ENCODE results near the gene KAZN.

Gene KAZN

GRCh38 chr1:15016001-15016400 lies 417.5 kb downstream of the KAZN start:
- in situ Hi-C loops (cut with MboI; ENCODE audit: low sequenced_read_pairs, unreplicated experiment) = no loop called here
- TF ChIP-seq, protein P1, sequence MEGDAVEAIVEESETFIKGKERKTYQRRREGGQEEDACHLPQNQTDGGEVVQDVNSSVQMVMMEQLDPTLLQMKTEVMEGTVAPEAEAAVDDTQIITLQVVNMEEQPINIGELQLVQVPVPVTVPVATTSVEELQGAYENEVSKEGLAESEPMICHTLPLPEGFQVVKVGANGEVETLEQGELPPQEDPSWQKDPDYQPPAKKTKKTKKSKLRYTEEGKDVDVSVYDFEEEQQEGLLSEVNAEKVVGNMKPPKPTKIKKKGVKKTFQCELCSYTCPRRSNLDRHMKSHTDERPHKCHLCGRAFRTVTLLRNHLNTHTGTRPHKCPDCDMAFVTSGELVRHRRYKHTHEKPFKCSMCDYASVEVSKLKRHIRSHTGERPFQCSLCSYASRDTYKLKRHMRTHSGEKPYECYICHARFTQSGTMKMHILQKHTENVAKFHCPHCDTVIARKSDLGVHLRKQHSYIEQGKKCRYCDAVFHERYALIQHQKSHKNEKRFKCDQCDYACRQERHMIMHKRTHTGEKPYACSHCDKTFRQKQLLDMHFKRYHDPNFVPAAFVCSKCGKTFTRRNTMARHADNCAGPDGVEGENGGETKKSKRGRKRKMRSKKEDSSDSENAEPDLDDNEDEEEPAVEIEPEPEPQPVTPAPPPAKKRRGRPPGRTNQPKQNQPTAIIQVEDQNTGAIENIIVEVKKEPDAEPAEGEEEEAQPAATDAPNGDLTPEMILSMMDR (IDR thresholded peaks at IDR 0.05; ENCODE audit: borderline replicate concordance, control extremely low read depth, extremely low read depth, insufficient read depth, missing control alignments) = no peak
- no peak for DNase-seq (ENCODE audit: low spot score)

GRCh38 chr1:15016526-15016925 lies 418.0 kb downstream of the KAZN start:
- TF ChIP-seq, protein P1 (IDR thresholded peaks at IDR 0.05; ENCODE audit: borderline replicate concordance, control extremely low read depth, extremely low read depth, insufficient read depth, missing control alignments) = no peak
- DNase-seq (ENCODE audit: low spot score) = no peak
- in situ Hi-C loops (cut with MboI; ENCODE audit: low sequenced_read_pairs, unreplicated experiment) = no loop called here

GRCh38 chr1:15017120-15017519 lies 418.6 kb downstream of the KAZN start:
- in situ Hi-C loops (cut with MboI; ENCODE audit: low sequenced_read_pairs, unreplicated experiment) = no loop called here
- TF ChIP-seq, protein P1 (IDR thresholded peaks at IDR 0.05; ENCODE audit: borderline replicate concordance, control extremely low read depth, extremely low read depth, insufficient read depth, missing control alignments) = no peak
- no peak for DNase-seq (ENCODE audit: low spot score)

DNA sequence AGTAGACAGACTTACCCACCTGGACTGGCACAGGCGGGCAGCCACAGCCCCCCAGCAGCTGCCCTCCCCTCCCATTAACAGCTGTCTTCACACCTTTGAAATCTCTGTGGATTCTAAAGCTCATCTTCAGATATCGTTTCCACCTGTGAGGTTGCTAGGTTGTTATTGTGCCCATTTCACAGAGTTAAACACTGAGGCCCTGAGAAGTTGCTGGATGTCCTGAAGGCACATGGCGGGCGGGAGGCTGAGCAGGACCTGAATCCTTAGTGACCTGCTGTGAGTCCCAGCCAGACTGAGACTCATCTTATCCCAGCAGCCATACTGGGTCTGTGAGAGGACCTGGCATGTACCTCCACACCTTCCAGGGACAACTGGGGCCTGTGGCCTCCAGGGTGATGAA lies 420.3 kb downstream of the KAZN start:
- DNase-seq (ENCODE audit: low spot score) = no peak
- TF ChIP-seq, protein P1 (IDR thresholded peaks at IDR 0.05; ENCODE audit: borderline replicate concordance, control extremely low read depth, extremely low read depth, insufficient read depth, missing control alignments) = no peak
- in situ Hi-C loops (cut with MboI; ENCODE audit: low sequenced_read_pairs, unreplicated experiment) = no loop called here

DNA sequence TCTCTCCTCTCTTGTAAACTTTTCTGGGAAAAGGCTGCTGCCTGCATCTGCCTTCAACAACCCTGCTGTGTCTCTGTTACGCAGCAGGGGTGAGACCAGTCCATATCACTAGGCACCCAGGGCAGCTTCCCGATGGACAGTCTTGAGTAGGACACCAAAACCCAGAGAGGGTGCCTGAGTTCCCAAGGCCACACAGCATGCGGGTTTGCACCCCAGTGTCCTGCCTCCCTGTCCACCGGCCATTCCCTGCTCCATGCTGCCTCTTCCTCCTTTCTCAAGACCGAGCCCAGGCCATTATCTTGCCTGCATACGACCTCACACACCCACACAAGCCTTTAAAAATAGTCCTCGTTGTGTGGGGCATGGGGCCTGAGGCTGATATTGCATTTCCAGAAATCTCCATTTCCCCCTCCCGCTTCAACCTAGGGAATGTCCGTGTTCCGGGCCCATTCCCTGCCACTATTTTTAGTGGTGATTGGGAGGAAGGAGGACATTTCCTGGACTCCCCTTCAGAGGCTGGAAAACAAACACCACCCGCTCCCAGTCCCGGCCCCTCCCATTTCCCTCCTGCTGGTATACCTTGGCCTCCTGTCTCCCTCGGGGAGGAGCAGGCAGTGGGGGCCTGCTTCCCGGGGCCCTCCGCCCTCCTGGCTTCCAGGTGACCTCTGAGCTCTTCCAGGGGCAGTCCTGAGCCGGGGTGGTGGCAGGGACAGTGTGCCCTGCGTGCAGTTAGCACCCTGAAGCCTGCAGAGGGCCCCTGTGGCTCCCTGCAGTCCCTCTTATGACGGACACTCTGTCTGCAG lies 422.7 kb downstream of the KAZN start:
- in situ Hi-C loops (cut with MboI; ENCODE audit: low sequenced_read_pairs, unreplicated experiment) = no loop called here
- TF ChIP-seq, protein P1 (IDR thresholded peaks at IDR 0.05; ENCODE audit: borderline replicate concordance, control extremely low read depth, extremely low read depth, insufficient read depth, missing control alignments) = no peak
- no peak for DNase-seq (ENCODE audit: low spot score)

- TF ChIP-seq, protein P1 (IDR thresholded peaks at IDR 0.05; ENCODE audit: borderline replicate concordance, control extremely low read depth, extremely low read depth, insufficient read depth, missing control alignments) = no peak
- in situ Hi-C loops (cut with MboI; ENCODE audit: low sequenced_read_pairs, unreplicated experiment) = no loop called here
- no peak for DNase-seq (ENCODE audit: low spot score)
These were observed 423.6 kb downstream of the KAZN start for GRCh38 chr1:15022048-15022447.
